ENCODE results near the gene THAP12. TPM values are rescaled to one million over a fixed set of nuclear protein-coding genes. Genes with fewer than 3 reads are reported as not detected.

THAP12 gene
- total RNA-seq, 1 experiment from 2014 or later, result 44.1 TPM

DNA sequence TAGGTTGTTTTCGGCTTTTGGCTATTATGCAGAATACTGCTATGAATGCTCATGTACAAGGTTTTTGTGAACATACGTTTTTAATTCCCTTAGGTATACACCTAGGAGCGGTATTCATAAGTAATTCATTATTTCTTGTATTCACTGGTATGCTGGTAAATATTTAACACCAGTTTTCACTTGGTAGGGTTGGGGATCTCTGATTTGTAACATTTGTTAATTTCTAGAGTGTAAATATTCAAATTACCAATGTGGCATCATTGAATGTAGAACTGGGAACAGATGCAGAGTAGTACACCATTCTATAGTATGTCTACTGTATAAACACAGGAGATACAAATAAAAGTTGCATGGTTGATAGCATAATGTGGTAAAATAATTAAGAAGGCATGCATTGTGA lies 16.5 kb upstream of the THAP12 start:
- Histone ChIP-seq H3K9me3 (ENCODE audit: control insufficient read depth in 1 of 2, insufficient read depth in 1 of 2, low read depth in 1 of 2, low read length in 2 of 2) (no peaks in the 10 kb centered on the region), H3K9me2 (ENCODE audit: insufficient read depth) (no peaks in the 10 kb centered on the region), H3K36me3 (ENCODE audit: control insufficient read depth in 1 of 2, insufficient read depth in 2 of 2, low read length in 2 of 2) (no peaks in the 10 kb centered on the region), H2AFZ (ENCODE audit: low read depth, low read length, poor library complexity, severe bottlenecking) (no peak overlapping the region), H3K4me2 (ENCODE audit: low read length) (no peak overlapping the region), H3K27me3 (ENCODE audit: insufficient read depth, low read length) (no peaks in the 10 kb centered on the region), H3K79me2 (ENCODE audit: insufficient read depth, low read length) (no peaks in the 10 kb centered on the region), H3K27ac (ENCODE audit: low read depth, low read length) (no peak overlapping the region), H4K20me1 (ENCODE audit: insufficient read depth) (no peaks in the 10 kb centered on the region), H3K4me1 (ENCODE audit: control insufficient read depth in 1 of 2, insufficient read depth in 2 of 2, low read length in 2 of 2) (no peaks in the 10 kb centered on the region), H3K9ac (ENCODE audit: low read length) (no peak overlapping the region), H3K4me3 (replicated peaks in 1 of 2; ENCODE audit: low read depth in 1 of 2, low read length in 2 of 2) (no peak overlapping the region)
- TF ChIP-seq, protein P1, sequence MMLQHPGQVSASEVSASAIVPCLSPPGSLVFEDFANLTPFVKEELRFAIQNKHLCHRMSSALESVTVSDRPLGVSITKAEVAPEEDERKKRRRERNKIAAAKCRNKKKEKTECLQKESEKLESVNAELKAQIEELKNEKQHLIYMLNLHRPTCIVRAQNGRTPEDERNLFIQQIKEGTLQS (IDR thresholded peaks at IDR 0.05), result no peak
- no peak for TF ChIP-seq POLR2AphosphoS5 (IDR thresholded peaks at IDR 0.05; ENCODE audit: low read depth, low read length)
- no peak for TF ChIP-seq CEBPB (IDR thresholded peaks at IDR 0.05; ENCODE audit: low read depth)
- no peak for TF ChIP-seq ZFX (IDR thresholded peaks at IDR 0.05)
- no peak for TF ChIP-seq RAD21 (IDR thresholded peaks at IDR 0.05; ENCODE audit: low read depth)
- no peak for TF ChIP-seq ELF1 (IDR thresholded peaks at IDR 0.05; ENCODE audit: borderline replicate concordance, low read depth)
- no peak for TF ChIP-seq SP1 (IDR thresholded peaks at IDR 0.05; ENCODE audit: low read depth)
- TF ChIP-seq CBX3 (IDR thresholded peaks at IDR 0.05; ENCODE audit: low read depth), result no peak
- TF ChIP-seq, protein P2, sequence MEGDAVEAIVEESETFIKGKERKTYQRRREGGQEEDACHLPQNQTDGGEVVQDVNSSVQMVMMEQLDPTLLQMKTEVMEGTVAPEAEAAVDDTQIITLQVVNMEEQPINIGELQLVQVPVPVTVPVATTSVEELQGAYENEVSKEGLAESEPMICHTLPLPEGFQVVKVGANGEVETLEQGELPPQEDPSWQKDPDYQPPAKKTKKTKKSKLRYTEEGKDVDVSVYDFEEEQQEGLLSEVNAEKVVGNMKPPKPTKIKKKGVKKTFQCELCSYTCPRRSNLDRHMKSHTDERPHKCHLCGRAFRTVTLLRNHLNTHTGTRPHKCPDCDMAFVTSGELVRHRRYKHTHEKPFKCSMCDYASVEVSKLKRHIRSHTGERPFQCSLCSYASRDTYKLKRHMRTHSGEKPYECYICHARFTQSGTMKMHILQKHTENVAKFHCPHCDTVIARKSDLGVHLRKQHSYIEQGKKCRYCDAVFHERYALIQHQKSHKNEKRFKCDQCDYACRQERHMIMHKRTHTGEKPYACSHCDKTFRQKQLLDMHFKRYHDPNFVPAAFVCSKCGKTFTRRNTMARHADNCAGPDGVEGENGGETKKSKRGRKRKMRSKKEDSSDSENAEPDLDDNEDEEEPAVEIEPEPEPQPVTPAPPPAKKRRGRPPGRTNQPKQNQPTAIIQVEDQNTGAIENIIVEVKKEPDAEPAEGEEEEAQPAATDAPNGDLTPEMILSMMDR (IDR thresholded peaks at IDR 0.05 in 2 of 3, conservative IDR thresholded peaks at IDR 0.05 in 1 of 3; ENCODE audit: borderline replicate concordance in 1 of 3, insufficient read depth in 1 of 3, low read depth in 2 of 3, low read length in 2 of 3), result no peak
- TF ChIP-seq EZH2 (IDR thresholded peaks at IDR 0.05), result no peak
- no peak for TF ChIP-seq JUND (IDR thresholded peaks at IDR 0.05)
- TF ChIP-seq ZNF274 (IDR thresholded peaks at IDR 0.05; ENCODE audit: low read depth, low read length), result no peak
- TF ChIP-seq YY1 (IDR thresholded peaks at IDR 0.05; ENCODE audit: extremely low read depth, insufficient replicate concordance, low read depth, low read length), result no peak
- no peak for TF ChIP-seq FOSL1 (IDR thresholded peaks at IDR 0.05; ENCODE audit: low read depth)
- TF ChIP-seq SIN3A (IDR thresholded peaks at IDR 0.05; ENCODE audit: low read depth), result no peak
- no peak for TF ChIP-seq SRF (IDR thresholded peaks at IDR 0.05; ENCODE audit: low read depth)
- TF ChIP-seq POLR2A (IDR thresholded peaks at IDR 0.05; ENCODE audit: borderline replicate concordance, extremely low read depth, insufficient read depth, insufficient read length), result no peak
- no peak for TF ChIP-seq EZH2phosphoT487 (IDR thresholded peaks at IDR 0.05; ENCODE audit: borderline replicate concordance)
- no peak for TF ChIP-seq EGR1 (IDR thresholded peaks at IDR 0.05; ENCODE audit: low read depth)
- TF ChIP-seq, protein P3, sequence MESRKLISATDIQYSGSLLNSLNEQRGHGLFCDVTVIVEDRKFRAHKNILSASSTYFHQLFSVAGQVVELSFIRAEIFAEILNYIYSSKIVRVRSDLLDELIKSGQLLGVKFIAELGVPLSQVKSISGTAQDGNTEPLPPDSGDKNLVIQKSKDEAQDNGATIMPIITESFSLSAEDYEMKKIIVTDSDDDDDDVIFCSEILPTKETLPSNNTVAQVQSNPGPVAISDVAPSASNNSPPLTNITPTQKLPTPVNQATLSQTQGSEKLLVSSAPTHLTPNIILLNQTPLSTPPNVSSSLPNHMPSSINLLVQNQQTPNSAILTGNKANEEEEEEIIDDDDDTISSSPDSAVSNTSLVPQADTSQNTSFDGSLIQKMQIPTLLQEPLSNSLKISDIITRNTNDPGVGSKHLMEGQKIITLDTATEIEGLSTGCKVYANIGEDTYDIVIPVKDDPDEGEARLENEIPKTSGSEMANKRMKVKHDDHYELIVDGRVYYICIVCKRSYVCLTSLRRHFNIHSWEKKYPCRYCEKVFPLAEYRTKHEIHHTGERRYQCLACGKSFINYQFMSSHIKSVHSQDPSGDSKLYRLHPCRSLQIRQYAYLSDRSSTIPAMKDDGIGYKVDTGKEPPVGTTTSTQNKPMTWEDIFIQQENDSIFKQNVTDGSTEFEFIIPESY (IDR thresholded peaks at IDR 0.05; ENCODE audit: extremely low read depth, insufficient replicate concordance, low read length), result no peak
- no TSS peak for BruUV-seq (replicated peaks)
- ChIA-PET POLR2A (no interaction called here), RAD21 (ENCODE audit: low non-redundant PET in 1 of 2, low total read pairs in 2 of 2, uncharacterized antibody in 2 of 2, unreplicated experiment in 2 of 2) (no interaction called here), CTCF (no interaction called here)
- ATAC-seq (no peak), DNase-seq (ENCODE audit: low read depth, low spot score) (no peak)
- intact Hi-C loops (cut with micrococcal nuclease), result no loop called here
